ENCODE measurements around the gene SLCO3A1. TPM values are rescaled to one million over a fixed set of nuclear protein-coding genes. Genes with fewer than 3 reads are reported as not detected.
A peak's percentile ranks its signal among the peaks of the same experiment; 100 is the strongest.

The SLCO3A1 gene
- total RNA-seq, 2 donors from 2014 or later = 7.2 to 11.4 TPM

DNA sequence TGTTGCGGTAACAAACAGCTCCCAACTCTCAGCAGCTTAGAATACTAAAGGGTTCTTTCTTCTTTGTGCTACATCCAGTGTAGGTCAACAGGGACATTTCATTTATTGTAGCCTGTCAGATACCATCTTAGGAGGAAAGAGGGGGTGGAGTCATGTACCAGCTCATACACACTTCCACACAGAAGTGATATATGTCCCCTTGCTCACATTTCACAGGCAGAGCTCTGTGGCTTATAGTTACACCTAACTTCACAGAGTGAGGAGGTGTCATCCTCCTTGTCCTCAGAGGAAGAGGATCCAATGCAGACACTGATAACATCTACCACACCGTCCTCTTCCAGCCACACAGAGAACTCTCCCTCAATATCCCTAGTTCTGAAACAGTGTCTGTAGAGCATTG is 247.2 kb downstream of the SLCO3A1 start:
- peaks cover 8% of the 10 kb centered on the region for H3K4me1 Mint-ChIP-seq
- H3K9ac ChIP-seq (ENCODE audit: extremely low read depth, low read length, poor library complexity, severe bottlenecking) = no peak overlapping the region
- H3K4me3 ChIP-seq (ENCODE audit: low read length) = no peak overlapping the region
- H3K27ac Mint-ChIP-seq = no peak overlapping the region
- no peak overlapping the region for H3K27ac ChIP-seq (ENCODE audit: low read depth, low read length)
- no peaks in the 10 kb centered on the region for H3K27me3 ChIP-seq (ENCODE audit: control insufficient read depth, insufficient read depth, low read length, poor library complexity, severe bottlenecking)
- H3K36me3 Mint-ChIP-seq (ENCODE audit: low read depth) = no peaks in the 10 kb centered on the region
- H3K9me3 Mint-ChIP-seq = peaks cover 3% of the 10 kb centered on the region
- H3K4me1 ChIP-seq (ENCODE audit: control insufficient read depth, insufficient read depth, low read length) = no peaks in the 10 kb centered on the region
- H3K27me3 Mint-ChIP-seq (ENCODE audit: insufficient read depth) = peaks cover 10% of the 10 kb centered on the region
- H3K4me3 Mint-ChIP-seq = no peak overlapping the region
- no peak for DNase-seq
- WGBS, 2 experiments (ENCODE audit: insufficient coverage in 1 of 2, insufficient read length in 1 of 2) = 94 to 100% methylated on average over 1 to 2 of the region's 2 CpGs
- peaks cover 4% of the 10 kb centered on the region for H3K9me3 ChIP-seq (ENCODE audit: control insufficient read depth, low read length)
- TF ChIP-seq, protein P1, sequence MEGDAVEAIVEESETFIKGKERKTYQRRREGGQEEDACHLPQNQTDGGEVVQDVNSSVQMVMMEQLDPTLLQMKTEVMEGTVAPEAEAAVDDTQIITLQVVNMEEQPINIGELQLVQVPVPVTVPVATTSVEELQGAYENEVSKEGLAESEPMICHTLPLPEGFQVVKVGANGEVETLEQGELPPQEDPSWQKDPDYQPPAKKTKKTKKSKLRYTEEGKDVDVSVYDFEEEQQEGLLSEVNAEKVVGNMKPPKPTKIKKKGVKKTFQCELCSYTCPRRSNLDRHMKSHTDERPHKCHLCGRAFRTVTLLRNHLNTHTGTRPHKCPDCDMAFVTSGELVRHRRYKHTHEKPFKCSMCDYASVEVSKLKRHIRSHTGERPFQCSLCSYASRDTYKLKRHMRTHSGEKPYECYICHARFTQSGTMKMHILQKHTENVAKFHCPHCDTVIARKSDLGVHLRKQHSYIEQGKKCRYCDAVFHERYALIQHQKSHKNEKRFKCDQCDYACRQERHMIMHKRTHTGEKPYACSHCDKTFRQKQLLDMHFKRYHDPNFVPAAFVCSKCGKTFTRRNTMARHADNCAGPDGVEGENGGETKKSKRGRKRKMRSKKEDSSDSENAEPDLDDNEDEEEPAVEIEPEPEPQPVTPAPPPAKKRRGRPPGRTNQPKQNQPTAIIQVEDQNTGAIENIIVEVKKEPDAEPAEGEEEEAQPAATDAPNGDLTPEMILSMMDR (conservative IDR thresholded peaks at IDR 0.05) = no peak
- H3K36me3 ChIP-seq (ENCODE audit: control insufficient read depth, insufficient read depth, low read length) = no peaks in the 10 kb centered on the region

DNA sequence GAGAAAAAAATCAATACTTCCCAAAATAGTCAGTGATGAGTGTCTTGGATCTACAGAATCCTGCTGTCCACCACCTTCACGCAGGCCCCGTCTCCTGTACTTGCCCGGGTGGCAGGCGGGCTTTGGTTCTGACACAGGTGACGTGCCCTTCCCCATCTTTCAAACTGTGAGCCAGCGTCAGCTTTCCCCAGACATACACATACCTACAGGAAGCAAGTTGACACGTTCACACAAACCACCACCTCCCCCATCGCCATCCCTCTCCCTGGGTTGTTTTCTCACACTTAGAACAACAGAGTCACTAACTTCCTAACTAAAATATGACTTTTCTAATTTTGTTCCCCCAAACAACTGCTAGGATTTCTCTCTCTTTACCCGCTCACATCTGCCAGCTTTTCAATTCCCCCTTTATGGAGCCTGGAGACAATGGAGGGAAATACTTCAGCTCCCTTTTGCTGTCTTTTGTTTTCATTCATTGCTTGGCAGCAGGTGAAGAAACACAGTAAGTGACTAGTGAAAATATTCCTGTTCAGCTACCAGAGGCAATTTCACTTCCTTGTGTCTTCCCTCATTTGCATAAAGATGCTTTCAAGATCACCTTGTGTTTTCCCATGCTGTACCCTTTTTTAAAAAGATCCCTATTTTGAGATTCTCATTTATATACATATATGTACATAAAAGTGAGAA is 248.3 kb downstream of the SLCO3A1 start:
- H3K4me3 Mint-ChIP-seq = no peak overlapping the region
- Histone ChIP-seq H3K9ac (ENCODE audit: extremely low read depth, low read length, poor library complexity, severe bottlenecking) (no peak overlapping the region), H3K27ac (ENCODE audit: low read depth, low read length) (no peak overlapping the region), H3K9me3 (ENCODE audit: control insufficient read depth, low read length) (peaks cover 4% of the 10 kb centered on the region), H3K27me3 (ENCODE audit: control insufficient read depth, insufficient read depth, low read length, poor library complexity, severe bottlenecking) (no peaks in the 10 kb centered on the region), H3K36me3 (ENCODE audit: control insufficient read depth, insufficient read depth, low read length) (no peaks in the 10 kb centered on the region), H3K4me1 (ENCODE audit: control insufficient read depth, insufficient read depth, low read length) (no peaks in the 10 kb centered on the region), H3K4me3 (ENCODE audit: low read length) (no peak overlapping the region)
- 70 to 76% methylated on average over 6 to 9 of the region's 9 CpGs for WGBS, 2 experiments (ENCODE audit: insufficient coverage in 1 of 2, insufficient read length in 1 of 2)
- H3K36me3 Mint-ChIP-seq (ENCODE audit: low read depth) = no peaks in the 10 kb centered on the region
- peaks cover 8% of the 10 kb centered on the region for H3K4me1 Mint-ChIP-seq
- peaks cover 3% of the 10 kb centered on the region for H3K9me3 Mint-ChIP-seq
- H3K27ac Mint-ChIP-seq = peak overlapping the region; percentile 22
- H3K27me3 Mint-ChIP-seq (ENCODE audit: insufficient read depth) = peaks cover 5% of the 10 kb centered on the region
- TF ChIP-seq, protein P1 (conservative IDR thresholded peaks at IDR 0.05) = no peak
- DNase-seq = no peak

DNA sequence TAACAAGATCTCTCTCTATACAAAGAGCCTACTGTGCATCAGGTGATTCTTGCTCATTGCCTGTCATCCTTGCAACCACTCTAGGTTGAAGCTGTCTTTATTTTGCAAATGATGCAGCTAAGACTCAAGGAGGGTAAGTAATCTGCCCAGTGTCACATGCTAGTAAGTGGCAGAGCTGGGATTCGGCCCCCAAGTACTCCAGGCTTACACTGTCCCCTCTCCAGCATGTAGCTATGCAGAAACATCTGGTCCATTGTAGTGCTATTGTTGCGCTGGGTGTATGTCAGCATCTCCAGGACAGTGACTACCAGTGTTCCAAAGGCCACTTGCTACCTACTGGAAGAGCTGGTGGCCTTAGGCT is 248.9 kb downstream of the SLCO3A1 start:
- Mint-ChIP-seq H3K36me3 (ENCODE audit: low read depth) (no peaks in the 10 kb centered on the region), H3K4me1 (peaks cover 8% of the 10 kb centered on the region), H3K4me3 (no peak overlapping the region), H3K9me3 (peaks cover 3% of the 10 kb centered on the region), H3K27ac (no peak overlapping the region), H3K27me3 (ENCODE audit: insufficient read depth) (peaks cover 2% of the 10 kb centered on the region)
- H3K4me1 ChIP-seq (ENCODE audit: control insufficient read depth, insufficient read depth, low read length) = no peaks in the 10 kb centered on the region
- H3K4me3 ChIP-seq (ENCODE audit: low read length) = no peak overlapping the region
- H3K27ac ChIP-seq (ENCODE audit: low read depth, low read length) = no peak overlapping the region
- DNase-seq = no peak
- TF ChIP-seq, protein P1 (conservative IDR thresholded peaks at IDR 0.05) = no peak
- WGBS, 2 experiments (ENCODE audit: insufficient coverage in 1 of 2, insufficient read length in 1 of 2) = 94 to 100% methylated on average over 2 of the region's 2 CpGs
- H3K36me3 ChIP-seq (ENCODE audit: control insufficient read depth, insufficient read depth, low read length) = no peaks in the 10 kb centered on the region
- H3K9ac ChIP-seq (ENCODE audit: extremely low read depth, low read length, poor library complexity, severe bottlenecking) = no peak overlapping the region
- peaks cover 4% of the 10 kb centered on the region for H3K9me3 ChIP-seq (ENCODE audit: control insufficient read depth, low read length)
- H3K27me3 ChIP-seq (ENCODE audit: control insufficient read depth, insufficient read depth, low read length, poor library complexity, severe bottlenecking) = no peaks in the 10 kb centered on the region

All from endodermal cell (in vitro differentiated cells).